ENCODE data around the gene GLS. TPM values are rescaled to one million over a fixed set of nuclear protein-coding genes. Genes with fewer than 3 reads are reported as not detected.

The GLS gene
- total RNA-seq, 4 donors from 2014 or later: 85.4 to 219 (median 117) TPM

DNA sequence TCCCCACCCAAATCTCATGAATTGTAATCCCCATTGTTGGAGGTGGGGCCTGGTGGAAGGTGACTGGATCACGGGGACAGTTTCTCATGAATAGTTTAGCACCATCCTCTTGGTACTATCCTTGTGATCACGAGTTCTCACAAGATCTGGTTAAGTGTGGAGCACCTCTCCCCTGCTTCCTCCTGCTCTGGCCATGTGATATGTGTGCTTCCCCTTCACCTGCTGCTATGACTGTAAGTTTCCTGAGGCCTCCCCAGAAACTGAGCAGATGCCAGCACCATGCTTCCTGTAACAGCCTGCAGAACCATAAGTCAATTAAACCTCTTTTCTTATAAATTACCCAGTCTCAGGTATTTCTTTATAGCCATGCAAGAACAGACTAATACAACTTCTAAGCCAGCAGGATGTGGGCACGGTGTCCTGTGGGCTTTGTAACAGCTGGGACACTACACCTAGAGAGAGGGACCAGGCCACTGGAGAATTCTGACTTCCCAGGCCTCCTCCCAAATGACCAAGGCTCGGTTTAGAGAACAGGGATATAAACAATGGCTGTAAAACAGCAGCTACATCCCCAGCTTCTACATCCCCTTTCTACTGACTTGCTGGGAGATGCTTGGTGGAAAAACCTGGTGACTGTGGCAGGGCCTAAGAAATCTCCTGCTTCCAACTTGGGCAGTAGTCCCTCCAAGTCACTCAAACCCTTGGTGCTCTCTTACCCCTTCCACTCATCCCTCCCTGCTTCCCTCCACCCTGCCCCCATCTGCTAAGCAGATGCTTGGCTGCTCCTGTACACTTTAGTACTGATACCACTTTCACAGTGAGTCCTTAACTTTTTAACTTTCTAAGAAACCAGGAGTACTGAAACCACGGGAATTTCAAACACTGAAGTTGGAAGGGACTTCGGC is 123.0 kb downstream of the GLS start:
- H3K4me1 ChIP-seq: no peaks in the 10 kb centered on the region
- H3K4me3 ChIP-seq: no peak overlapping the region
- WGBS, 2 donors (ENCODE audit: low coverage in 1 of 2): 91% methylated on average over 3 of the region's 6 CpGs; no CpG with 5 or more reads in 1 of the 2 donors
- H3K27ac ChIP-seq: no peak overlapping the region
- TF ChIP-seq EP300 (IDR thresholded peaks at IDR 0.05): no peak
- no peak for TF ChIP-seq POLR2A (IDR thresholded peaks at IDR 0.05)
- TF ChIP-seq, protein P1, sequence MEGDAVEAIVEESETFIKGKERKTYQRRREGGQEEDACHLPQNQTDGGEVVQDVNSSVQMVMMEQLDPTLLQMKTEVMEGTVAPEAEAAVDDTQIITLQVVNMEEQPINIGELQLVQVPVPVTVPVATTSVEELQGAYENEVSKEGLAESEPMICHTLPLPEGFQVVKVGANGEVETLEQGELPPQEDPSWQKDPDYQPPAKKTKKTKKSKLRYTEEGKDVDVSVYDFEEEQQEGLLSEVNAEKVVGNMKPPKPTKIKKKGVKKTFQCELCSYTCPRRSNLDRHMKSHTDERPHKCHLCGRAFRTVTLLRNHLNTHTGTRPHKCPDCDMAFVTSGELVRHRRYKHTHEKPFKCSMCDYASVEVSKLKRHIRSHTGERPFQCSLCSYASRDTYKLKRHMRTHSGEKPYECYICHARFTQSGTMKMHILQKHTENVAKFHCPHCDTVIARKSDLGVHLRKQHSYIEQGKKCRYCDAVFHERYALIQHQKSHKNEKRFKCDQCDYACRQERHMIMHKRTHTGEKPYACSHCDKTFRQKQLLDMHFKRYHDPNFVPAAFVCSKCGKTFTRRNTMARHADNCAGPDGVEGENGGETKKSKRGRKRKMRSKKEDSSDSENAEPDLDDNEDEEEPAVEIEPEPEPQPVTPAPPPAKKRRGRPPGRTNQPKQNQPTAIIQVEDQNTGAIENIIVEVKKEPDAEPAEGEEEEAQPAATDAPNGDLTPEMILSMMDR (IDR thresholded peaks at IDR 0.05): no peak
- no peak for TF ChIP-seq POLR2AphosphoS5 (IDR thresholded peaks at IDR 0.05)
- H3K9me3 ChIP-seq: no peaks in the 10 kb centered on the region
- no peak for ATAC-seq
- H3K36me3 ChIP-seq: peaks cover 17 to 100% of the 10 kb centered on the region in 2 donors
- no peaks in the 10 kb centered on the region for H3K27me3 ChIP-seq

DNA sequence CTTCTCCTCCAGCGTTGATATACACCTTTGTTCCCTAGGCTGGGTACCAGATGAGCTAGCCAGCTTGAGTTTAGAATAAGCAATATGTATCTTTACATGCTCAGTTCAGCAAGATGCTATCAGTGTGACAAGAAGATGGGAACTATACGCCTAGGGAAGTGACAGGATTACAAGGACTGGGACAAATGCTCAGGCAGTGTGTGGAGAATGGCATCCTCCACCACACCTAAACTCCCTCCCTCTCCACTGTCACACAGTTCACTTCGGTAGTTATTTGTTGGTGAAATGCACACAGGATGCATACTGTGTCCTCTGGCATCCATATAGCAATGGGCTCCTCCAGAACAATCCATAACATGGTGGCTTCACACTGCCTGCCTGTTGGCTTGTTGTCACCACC is 125.7 kb downstream of the GLS start:
- TF ChIP-seq POLR2A (IDR thresholded peaks at IDR 0.05): no peak
- TF ChIP-seq, protein P1 (IDR thresholded peaks at IDR 0.05): no peak
- Histone ChIP-seq H3K4me1 (peaks cover 0 to 17% (median 2%) of the 10 kb centered on the region in 3 donors), H3K27ac (no peak overlapping the region), H3K4me3 (no peak overlapping the region), H3K9me3 (no peaks in the 10 kb centered on the region), H3K36me3 (peaks cover 14 to 91% of the 10 kb centered on the region in 2 donors), H3K27me3 (no peaks in the 10 kb centered on the region)
- ATAC-seq: no peak
- 95 to 100% methylated on average over 2 to 3 of the region's 3 CpGs for WGBS, 2 donors (ENCODE audit: low coverage in 1 of 2)

DNA sequence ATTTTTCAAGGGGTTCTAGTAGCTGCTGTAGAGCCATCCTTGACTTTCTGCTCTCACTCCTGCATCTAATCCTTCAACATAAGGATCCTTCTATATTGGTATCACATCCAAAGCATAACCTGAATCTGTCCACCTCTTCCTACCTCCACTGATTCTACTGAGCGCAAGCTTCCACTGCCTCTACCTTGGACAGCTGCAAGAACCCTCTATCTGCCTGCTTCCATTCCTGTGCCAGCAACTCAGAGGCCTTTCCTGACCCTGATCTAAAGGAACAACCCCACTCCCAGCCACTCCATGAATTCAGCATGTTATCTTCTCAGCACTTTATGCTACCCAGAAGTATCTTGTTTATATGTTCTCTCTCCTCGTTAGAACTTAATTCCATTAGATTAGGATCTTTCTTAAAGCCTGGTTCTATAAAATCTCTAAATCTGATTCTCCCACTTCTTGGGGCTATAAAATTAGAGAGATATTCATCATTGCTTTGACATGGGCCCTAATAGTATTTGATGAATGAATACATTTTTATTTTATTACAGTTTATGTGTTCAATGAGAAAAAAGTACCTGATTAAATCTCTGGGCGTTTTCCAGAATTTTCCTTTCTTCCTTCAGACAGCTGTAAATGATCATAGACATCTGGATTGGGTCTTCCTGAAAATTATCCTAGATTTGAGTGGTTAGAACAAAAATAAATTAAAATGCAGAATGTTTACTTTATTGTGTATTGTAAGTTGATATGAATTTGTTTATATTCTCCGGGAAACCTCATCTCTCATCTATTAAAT is 126.6 kb downstream of the GLS start:
- no peak for ATAC-seq
- no peak overlapping the region for H3K4me3 ChIP-seq
- no peak overlapping the region for H3K27ac ChIP-seq
- 74 to 83% methylated on average over 4 of the region's 4 CpGs for WGBS, 2 donors (ENCODE audit: low coverage in 1 of 2)
- no peaks in the 10 kb centered on the region for H3K9me3 ChIP-seq
- no peak for TF ChIP-seq POLR2AphosphoS5 (IDR thresholded peaks at IDR 0.05)
- TF ChIP-seq EP300 (IDR thresholded peaks at IDR 0.05): no peak
- TF ChIP-seq, protein P1 (IDR thresholded peaks at IDR 0.05): no peak
- TF ChIP-seq POLR2A (IDR thresholded peaks at IDR 0.05): no peak
- peaks cover 0 to 26% (median 11%) of the 10 kb centered on the region in 3 donors for H3K4me1 ChIP-seq
- no peaks in the 10 kb centered on the region for H3K27me3 ChIP-seq
- H3K36me3 ChIP-seq: peaks cover 14 to 89% of the 10 kb centered on the region in 2 donors

DNA sequence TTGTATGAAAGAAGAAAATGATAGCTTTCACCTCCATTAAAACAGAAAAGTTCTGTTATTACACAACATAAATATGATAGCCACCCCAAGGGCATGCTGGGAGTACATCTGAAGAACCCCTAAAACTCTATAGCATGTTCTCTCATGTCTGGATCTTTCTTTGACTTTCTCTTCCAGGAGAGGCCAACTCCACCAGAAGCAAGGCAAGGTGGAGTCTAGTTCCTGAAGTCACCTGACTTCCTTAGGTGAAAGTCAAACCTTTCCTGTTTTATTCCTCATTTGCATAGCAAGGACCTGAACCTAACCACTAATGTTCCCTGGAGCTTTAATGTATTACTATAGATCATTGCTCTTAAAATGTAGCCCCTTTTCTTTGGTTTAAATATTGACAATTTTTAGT is 127.7 kb downstream of the GLS start:
- Histone ChIP-seq H3K27ac (no peak overlapping the region), H3K27me3 (no peaks in the 10 kb centered on the region), H3K4me1 (peaks cover 2 to 37% (median 20%) of the 10 kb centered on the region in 3 donors), H3K4me3 (no peak overlapping the region), H3K36me3 (peaks cover 12 to 78% of the 10 kb centered on the region in 2 donors), H3K9me3 (no peaks in the 10 kb centered on the region)
- TF ChIP-seq, protein P1 (IDR thresholded peaks at IDR 0.05): no peak
- TF ChIP-seq POLR2AphosphoS5 (IDR thresholded peaks at IDR 0.05): no peak
- no peak for ATAC-seq
